ENCODE measurements around the gene CSNK1G3.

DNA sequence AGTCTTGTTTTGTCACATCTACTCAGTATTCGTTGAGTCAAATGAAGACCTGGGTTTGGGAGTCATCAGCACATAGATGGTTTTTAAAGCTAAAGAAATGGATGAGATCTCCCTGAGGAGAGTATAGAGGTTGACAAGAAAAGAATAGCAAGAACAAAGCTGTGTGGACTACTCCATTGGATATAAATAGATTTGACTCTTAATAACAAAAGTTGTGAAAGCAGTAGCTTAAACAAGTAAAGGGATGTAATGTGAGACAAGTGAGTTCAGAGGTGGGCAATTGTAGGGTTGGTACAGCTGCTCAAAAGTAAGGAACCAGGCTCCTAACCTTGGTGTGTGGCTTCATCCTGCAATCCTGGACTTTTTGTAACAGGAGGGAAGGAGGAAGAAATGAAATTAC, 49.3 kb downstream of the CSNK1G3 start:
- TF ChIP-seq, protein P1, sequence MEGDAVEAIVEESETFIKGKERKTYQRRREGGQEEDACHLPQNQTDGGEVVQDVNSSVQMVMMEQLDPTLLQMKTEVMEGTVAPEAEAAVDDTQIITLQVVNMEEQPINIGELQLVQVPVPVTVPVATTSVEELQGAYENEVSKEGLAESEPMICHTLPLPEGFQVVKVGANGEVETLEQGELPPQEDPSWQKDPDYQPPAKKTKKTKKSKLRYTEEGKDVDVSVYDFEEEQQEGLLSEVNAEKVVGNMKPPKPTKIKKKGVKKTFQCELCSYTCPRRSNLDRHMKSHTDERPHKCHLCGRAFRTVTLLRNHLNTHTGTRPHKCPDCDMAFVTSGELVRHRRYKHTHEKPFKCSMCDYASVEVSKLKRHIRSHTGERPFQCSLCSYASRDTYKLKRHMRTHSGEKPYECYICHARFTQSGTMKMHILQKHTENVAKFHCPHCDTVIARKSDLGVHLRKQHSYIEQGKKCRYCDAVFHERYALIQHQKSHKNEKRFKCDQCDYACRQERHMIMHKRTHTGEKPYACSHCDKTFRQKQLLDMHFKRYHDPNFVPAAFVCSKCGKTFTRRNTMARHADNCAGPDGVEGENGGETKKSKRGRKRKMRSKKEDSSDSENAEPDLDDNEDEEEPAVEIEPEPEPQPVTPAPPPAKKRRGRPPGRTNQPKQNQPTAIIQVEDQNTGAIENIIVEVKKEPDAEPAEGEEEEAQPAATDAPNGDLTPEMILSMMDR (IDR thresholded peaks at IDR 0.05): no peak
- TF ChIP-seq POLR2AphosphoS5 (IDR thresholded peaks at IDR 0.05): no peak
